IPS-15b (cell line): ENCODE measurements around the gene STEAP2.

ENCODE experiments used
- H3K27me3 ChIP-seq: one replicate; pipeline ENCODE4 v1.6.1; 2013; ENCODE audit warnings: low read length; ENCODE audit not compliant: control insufficient read depth, insufficient read depth
- H3K36me3 ChIP-seq: one replicate; pipeline ENCODE4 v1.6.1; 2013; ENCODE audit warnings: low read length; ENCODE audit not compliant: control insufficient read depth, insufficient read depth
- H3K4me1 ChIP-seq: one replicate; pipeline ENCODE4 v1.6.1; 2013; ENCODE audit warnings: mild to moderate bottlenecking, low read length; ENCODE audit not compliant: control insufficient read depth, insufficient read depth
- H3K4me3 ChIP-seq: one replicate; pipeline ENCODE4 v1.5.1; 2013; ENCODE audit warnings: low read depth, low read length
- H3K9ac ChIP-seq: one replicate; pipeline ENCODE4 v1.6.1; 2013; ENCODE audit warnings: low read depth, mild to moderate bottlenecking, low read length
- H3K9me3 ChIP-seq: one replicate; pipeline ENCODE4 v1.6.1; 2013; ENCODE audit warnings: mild to moderate bottlenecking, low read length; ENCODE audit not compliant: control insufficient read depth, insufficient read depth

STEAP2 gene

GRCh38 chr7:90224195-90224594 lies 12.7 kb downstream of the STEAP2 start:
- no peaks in the 10 kb centered on the region for H3K36me3 ChIP-seq
- no peaks in the 10 kb centered on the region for H3K9me3 ChIP-seq

GRCh38 chr7:90225181-90225580 lies 13.6 kb downstream of the STEAP2 start:
- Histone ChIP-seq H3K9me3 (no peaks in the 10 kb centered on the region), H3K36me3 (no peaks in the 10 kb centered on the region), H3K4me1 (peaks cover 27% of the 10 kb centered on the region), H3K4me3 (no peak overlapping the region), H3K9ac (no peak overlapping the region), H3K27me3 (no peaks in the 10 kb centered on the region)

More at GRCh38 chr7:90224195-90224594, 12.7 kb downstream of the STEAP2 start:
- H3K4me1 ChIP-seq: peaks cover 24% of the 10 kb centered on the region
- H3K27me3 ChIP-seq: no peaks in the 10 kb centered on the region
- H3K9ac ChIP-seq: peak overlapping the region; percentile 30
- H3K4me3 ChIP-seq: peak overlapping the region; percentile 10

DNA sequence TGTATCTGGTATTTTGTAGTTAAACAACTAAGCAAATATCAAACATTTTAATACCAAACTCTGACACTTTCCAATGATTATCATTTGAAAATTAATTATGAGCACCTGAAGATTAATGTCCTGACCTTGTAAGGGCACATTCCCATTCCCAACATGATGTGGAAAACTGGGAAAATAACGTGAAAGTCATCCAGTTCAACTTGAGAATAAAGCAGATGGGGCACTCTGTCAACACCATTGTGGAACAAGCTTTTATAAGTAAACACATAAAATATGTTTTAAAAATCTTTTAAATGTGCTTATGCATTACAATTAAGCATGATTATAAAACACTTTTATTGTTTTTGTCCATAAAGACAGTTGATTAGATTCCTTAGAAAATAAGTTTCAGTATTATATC lies 14.1 kb downstream of the STEAP2 start:
- H3K4me3 ChIP-seq: no peak overlapping the region
- H3K27me3 ChIP-seq: no peaks in the 10 kb centered on the region
- H3K9ac ChIP-seq: peak overlapping the region; percentile 42
- peaks cover 27% of the 10 kb centered on the region for H3K4me1 ChIP-seq
- no peaks in the 10 kb centered on the region for H3K9me3 ChIP-seq
- H3K36me3 ChIP-seq: no peaks in the 10 kb centered on the region

- no peaks in the 10 kb centered on the region for H3K36me3 ChIP-seq
- no peaks in the 10 kb centered on the region for H3K27me3 ChIP-seq
- H3K9ac ChIP-seq: no peak overlapping the region
- H3K4me1 ChIP-seq: peaks cover 27% of the 10 kb centered on the region
- no peaks in the 10 kb centered on the region for H3K9me3 ChIP-seq
- no peak overlapping the region for H3K4me3 ChIP-seq
Observed at GRCh38 chr7:90227259-90227658, 15.7 kb downstream of the STEAP2 start.

GRCh38 chr7:90229682-90230081 lies 18.1 kb downstream of the STEAP2 start:
- H3K4me1 ChIP-seq: peaks cover 13% of the 10 kb centered on the region
- H3K4me3 ChIP-seq: no peak overlapping the region
- no peaks in the 10 kb centered on the region for H3K36me3 ChIP-seq
- no peaks in the 10 kb centered on the region for H3K27me3 ChIP-seq
- peak overlapping the region; percentile 42 for H3K9ac ChIP-seq
- H3K9me3 ChIP-seq: no peaks in the 10 kb centered on the region

- no peaks in the 10 kb centered on the region for H3K36me3 ChIP-seq
- no peaks in the 10 kb centered on the region for H3K9me3 ChIP-seq
- no peak overlapping the region for H3K4me3 ChIP-seq
- H3K27me3 ChIP-seq: no peaks in the 10 kb centered on the region
- peaks cover 4% of the 10 kb centered on the region for H3K4me1 ChIP-seq
- H3K9ac ChIP-seq: no peak overlapping the region
Observed at GRCh38 chr7:90230834-90231233, 19.3 kb downstream of the STEAP2 start.

- no peak overlapping the region for H3K4me3 ChIP-seq
- H3K36me3 ChIP-seq: no peaks in the 10 kb centered on the region
- peaks cover 4% of the 10 kb centered on the region for H3K4me1 ChIP-seq
- no peaks in the 10 kb centered on the region for H3K9me3 ChIP-seq
- H3K9ac ChIP-seq: no peak overlapping the region
- no peaks in the 10 kb centered on the region for H3K27me3 ChIP-seq
Observed at GRCh38 chr7:90231304-90231703, 19.8 kb downstream of the STEAP2 start.

DNA sequence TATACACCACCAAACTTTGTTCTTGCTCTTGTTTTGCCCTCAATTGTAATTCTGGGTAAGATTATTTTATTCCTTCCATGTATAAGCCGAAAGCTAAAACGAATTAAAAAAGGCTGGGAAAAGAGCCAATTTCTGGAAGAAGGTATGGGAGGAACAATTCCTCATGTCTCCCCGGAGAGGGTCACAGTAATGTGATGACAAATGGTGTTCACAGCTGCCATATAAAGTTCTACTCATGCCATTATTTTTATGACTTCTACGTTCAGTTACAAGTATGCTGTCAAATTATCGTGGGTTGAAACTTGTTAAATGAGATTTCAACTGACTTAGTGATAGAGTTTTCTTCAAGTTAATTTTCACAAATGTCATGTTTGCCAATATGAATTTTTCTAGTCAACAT lies 20.9 kb downstream of the STEAP2 start:
- no peaks in the 10 kb centered on the region for H3K27me3 ChIP-seq
- no peaks in the 10 kb centered on the region for H3K9me3 ChIP-seq
- H3K4me1 ChIP-seq: peaks cover 4% of the 10 kb centered on the region
- H3K36me3 ChIP-seq: no peaks in the 10 kb centered on the region
- no peak overlapping the region for H3K9ac ChIP-seq
- H3K4me3 ChIP-seq: no peak overlapping the region

DNA sequence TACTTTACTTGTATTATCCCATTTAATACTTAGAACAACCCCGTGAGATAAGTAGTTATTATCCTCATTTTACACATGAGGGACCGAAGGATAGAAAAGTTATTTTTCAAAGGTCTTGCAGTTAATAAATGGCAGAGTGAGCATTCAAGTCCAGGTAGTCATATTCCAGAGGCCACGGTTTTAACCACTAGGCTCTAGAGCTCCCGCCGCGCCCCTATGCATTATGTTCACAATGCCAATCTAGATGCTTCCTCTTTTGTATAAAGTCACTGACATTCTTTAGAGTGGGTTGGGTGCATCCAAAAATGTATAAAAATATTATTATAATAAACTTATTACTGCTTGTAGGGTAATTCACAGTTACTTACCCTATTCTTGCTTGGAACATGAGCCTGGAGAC lies 22.0 kb downstream of the STEAP2 start:
- Histone ChIP-seq H3K9ac (no peak overlapping the region), H3K4me1 (peaks cover 4% of the 10 kb centered on the region), H3K36me3 (no peaks in the 10 kb centered on the region), H3K4me3 (no peak overlapping the region), H3K27me3 (no peaks in the 10 kb centered on the region), H3K9me3 (no peaks in the 10 kb centered on the region)

DNA sequence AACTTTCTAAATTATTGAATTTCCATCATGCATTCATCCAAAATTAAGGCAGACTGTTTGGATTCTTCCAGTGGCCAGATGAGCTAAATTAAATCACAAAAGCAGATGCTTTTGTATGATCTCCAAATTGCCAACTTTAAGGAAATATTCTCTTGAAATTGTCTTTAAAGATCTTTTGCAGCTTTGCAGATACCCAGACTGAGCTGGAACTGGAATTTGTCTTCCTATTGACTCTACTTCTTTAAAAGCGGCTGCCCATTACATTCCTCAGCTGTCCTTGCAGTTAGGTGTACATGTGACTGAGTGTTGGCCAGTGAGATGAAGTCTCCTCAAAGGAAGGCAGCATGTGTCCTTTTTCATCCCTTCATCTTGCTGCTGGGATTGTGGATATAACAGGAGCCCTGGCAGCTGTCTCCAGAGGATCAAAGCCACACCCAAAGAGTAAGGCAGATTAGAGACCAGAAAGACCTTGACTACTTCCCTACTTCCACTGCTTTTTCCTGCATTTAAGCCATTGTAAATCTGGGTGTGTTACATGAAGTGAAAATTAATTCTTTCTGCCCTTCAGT lies 25.3 kb downstream of the STEAP2 start:
- H3K27me3 ChIP-seq: no peaks in the 10 kb centered on the region
- H3K9ac ChIP-seq: no peak overlapping the region
- no peak overlapping the region for H3K4me3 ChIP-seq
- no peaks in the 10 kb centered on the region for H3K36me3 ChIP-seq
- no peaks in the 10 kb centered on the region for H3K4me1 ChIP-seq
- no peaks in the 10 kb centered on the region for H3K9me3 ChIP-seq

- no peak overlapping the region for H3K4me3 ChIP-seq
- H3K27me3 ChIP-seq: peaks cover 3% of the 10 kb centered on the region
- H3K4me1 ChIP-seq: no peaks in the 10 kb centered on the region
- H3K9me3 ChIP-seq: no peaks in the 10 kb centered on the region
- no peak overlapping the region for H3K9ac ChIP-seq
- H3K36me3 ChIP-seq: no peaks in the 10 kb centered on the region
Observed at GRCh38 chr7:90238022-90238421, 26.5 kb downstream of the STEAP2 start.

DNA sequence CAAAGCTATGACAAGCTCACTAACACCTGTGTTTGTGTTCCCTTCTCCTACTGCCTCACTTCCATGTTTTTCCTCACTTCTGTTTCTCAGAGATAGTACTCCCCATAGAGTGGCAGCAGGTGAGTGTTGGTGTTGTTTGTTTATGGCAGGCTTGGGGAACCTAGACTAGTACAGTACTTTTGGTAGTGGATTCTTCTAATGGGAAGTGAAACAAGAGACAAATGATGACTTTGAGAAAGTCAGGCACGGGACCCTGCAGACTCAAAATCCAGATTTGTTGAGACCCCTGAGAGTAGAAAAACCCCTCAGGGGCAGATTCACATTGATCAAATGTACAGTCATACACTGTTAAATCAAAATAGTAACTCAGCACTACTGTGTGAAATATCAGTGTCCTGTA lies 27.0 kb downstream of the STEAP2 start:
- Histone ChIP-seq H3K9me3 (no peaks in the 10 kb centered on the region), H3K9ac (no peak overlapping the region), H3K36me3 (no peaks in the 10 kb centered on the region), H3K4me1 (no peaks in the 10 kb centered on the region), H3K4me3 (no peak overlapping the region), H3K27me3 (peaks cover 3% of the 10 kb centered on the region)
